ENCODE data around the gene ZNF516. TPM values are rescaled to one million over a fixed set of nuclear protein-coding genes. Genes with fewer than 3 reads are reported as not detected.

Gene ZNF516
- total RNA-seq, 1 donor from 2014 or later, result 21.6 TPM

DNA sequence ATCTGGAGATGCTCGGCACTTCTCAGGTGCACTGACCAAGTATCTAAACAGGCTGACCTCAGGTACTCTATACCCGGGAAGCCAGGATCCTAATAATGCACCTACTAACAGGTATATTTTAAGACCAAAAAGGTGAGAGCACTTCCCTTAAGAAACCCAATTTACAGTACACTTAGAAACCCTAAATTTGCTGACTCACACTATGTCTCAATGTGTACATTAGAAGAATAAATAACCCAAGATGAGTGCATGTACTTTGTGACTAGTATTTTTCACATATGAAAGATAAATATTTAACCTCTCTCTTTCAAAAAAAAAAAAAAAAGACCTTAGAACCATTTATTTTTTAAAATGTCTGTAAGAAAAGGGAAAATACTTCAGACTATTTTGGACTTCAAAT is 118.8 kb downstream of the ZNF516 start:
- intact Hi-C loops (cut with DNase I), result no loop called here

DNA sequence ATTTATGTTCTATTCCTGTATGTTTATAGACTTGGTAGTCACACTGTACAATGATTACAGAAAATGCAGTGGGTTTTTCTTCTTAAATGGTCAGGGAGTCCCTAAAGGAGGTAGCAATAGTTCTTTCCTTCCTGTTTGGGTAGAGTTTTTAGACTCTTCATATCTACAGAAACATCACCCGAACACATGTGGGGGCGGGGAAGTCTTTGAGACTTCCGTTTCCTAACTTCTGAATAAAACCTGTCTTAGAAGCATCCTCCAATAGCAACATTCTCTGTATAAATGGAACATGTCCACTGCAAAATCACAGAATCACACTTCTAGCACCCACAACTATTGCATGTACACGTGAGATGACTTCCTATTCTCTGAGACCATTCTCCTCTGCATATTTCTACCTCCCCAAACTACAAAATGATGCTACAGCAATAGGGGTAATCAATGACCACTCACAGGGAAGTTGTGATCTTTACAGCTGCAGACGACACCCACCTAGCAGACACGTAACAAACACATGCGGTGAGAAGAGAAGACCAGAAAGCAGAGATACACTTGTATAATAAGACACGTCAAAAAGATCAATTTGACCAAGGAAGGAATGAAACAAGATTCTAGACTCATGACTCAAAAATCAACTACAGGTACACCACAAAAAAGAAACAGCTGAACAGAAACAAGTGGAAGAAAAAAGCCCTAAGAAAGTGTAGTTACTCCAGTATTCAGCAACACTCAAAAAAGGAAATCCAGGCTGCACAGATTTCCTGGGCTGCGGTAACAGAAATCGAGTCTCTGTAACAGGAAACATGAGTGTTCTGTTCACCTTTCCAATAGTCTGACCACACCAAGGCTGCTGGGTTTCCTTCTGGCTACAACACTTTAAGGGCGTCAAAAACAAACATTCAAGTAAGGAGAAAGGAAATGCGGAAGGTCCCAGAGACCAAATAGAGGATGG is 120.4 kb downstream of the ZNF516 start:
- intact Hi-C loops (cut with DNase I), result no loop called here
- H3K27me3 ChIP-seq, result no peaks in the 10 kb centered on the region
- H3K4me1 ChIP-seq, result no peaks in the 10 kb centered on the region
- H3K9me3 ChIP-seq, result no peaks in the 10 kb centered on the region
- H3K27ac ChIP-seq, result no peak overlapping the region
- H3K36me3 ChIP-seq, result peaks cover 16 to 41% of the 10 kb centered on the region in 2 donors
- TF ChIP-seq, protein P1, sequence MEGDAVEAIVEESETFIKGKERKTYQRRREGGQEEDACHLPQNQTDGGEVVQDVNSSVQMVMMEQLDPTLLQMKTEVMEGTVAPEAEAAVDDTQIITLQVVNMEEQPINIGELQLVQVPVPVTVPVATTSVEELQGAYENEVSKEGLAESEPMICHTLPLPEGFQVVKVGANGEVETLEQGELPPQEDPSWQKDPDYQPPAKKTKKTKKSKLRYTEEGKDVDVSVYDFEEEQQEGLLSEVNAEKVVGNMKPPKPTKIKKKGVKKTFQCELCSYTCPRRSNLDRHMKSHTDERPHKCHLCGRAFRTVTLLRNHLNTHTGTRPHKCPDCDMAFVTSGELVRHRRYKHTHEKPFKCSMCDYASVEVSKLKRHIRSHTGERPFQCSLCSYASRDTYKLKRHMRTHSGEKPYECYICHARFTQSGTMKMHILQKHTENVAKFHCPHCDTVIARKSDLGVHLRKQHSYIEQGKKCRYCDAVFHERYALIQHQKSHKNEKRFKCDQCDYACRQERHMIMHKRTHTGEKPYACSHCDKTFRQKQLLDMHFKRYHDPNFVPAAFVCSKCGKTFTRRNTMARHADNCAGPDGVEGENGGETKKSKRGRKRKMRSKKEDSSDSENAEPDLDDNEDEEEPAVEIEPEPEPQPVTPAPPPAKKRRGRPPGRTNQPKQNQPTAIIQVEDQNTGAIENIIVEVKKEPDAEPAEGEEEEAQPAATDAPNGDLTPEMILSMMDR (IDR thresholded peaks at IDR 0.05), result no peak
- no peak overlapping the region for H3K4me3 ChIP-seq
- DNase-seq (ENCODE audit: low spot score in 2 of 2), result no peak

More for the DNA sequence above, 118.8 kb downstream of the ZNF516 start:
- no peak for DNase-seq (ENCODE audit: low spot score in 2 of 2)
- Histone ChIP-seq H3K4me1 (no peaks in the 10 kb centered on the region), H3K27me3 (no peaks in the 10 kb centered on the region), H3K27ac (no peak overlapping the region), H3K4me3 (no peak overlapping the region), H3K9me3 (no peaks in the 10 kb centered on the region), H3K36me3 (peaks cover 13 to 29% of the 10 kb centered on the region in 2 donors)
- TF ChIP-seq, protein P1 (IDR thresholded peaks at IDR 0.05), result no peak

DNA sequence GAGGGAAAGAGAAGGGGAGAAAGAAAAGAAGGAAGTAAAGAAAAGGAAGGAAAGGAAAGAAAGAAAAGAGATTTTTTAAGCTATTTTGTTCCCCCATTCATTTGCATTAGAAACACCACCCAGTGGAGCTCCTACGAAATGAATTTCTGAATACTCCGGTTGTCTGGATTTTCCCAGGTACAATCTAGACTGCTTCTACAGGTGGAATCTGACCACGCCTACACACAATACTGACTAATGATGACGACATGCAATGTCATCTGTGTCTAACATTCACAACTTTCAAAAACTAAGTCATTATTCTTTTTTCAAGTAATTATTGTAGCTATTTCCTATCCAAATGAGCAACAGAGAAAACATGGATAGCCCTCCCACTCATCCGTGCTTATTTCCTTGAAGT is 121.7 kb downstream of the ZNF516 start:
- Histone ChIP-seq H3K27me3 (no peaks in the 10 kb centered on the region), H3K4me3 (no peak overlapping the region), H3K9me3 (no peaks in the 10 kb centered on the region), H3K27ac (no peak overlapping the region), H3K4me1 (no peaks in the 10 kb centered on the region), H3K36me3 (peaks cover 8 to 31% of the 10 kb centered on the region in 2 donors)
- intact Hi-C loops (cut with DNase I), result no loop called here
- TF ChIP-seq, protein P1 (IDR thresholded peaks at IDR 0.05), result no peak
- DNase-seq (ENCODE audit: low spot score in 2 of 2), result no peak

DNA sequence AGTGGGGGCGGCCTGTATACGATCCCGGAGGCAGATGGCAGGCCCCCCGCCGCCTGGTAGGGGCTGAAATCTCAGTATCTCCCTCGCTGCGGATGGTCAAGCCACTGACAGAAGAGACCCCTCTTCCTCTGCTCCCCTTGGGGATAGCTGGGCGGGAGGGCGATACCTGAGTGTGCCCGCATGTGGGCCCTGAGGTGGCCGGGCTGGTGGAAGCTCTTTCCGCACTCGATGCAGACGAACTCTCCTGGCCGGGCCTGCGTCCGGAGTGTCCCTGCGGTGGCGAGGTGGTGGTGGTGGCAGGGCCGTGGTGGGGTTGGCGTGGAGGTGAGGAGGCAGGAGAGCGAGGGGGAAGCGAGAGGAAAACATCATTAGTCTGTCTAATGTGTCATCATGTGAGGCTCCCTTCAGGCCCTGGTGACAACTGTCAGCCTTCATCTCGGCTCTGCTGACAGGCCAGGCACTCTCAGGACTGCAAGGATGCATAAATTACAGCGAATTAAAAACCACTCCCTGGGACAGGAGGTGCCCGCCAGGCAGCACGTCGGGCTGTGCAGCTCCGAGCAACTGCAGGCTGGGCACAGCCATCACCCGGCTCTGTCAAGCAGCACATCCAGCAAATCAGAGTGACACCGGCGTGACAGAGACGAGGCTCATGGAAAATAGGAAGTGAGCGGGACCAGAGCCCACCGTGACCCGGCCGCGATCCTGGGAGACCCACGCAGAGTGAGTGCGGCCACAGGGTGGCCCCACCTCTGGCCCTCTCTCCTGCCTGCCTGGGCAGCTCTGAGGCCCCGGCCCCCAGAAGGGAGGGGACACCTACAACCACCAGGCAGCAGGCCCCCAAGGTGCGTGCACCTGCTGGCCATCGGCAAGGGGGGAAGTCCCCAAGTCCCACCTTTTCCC is 123.5 kb downstream of the ZNF516 start:
- intact Hi-C loops (cut with DNase I), result no loop called here
- H3K27me3 ChIP-seq, result no peaks in the 10 kb centered on the region
- H3K9me3 ChIP-seq, result no peaks in the 10 kb centered on the region
- H3K27ac ChIP-seq, result no peak overlapping the region
- H3K4me1 ChIP-seq, result no peaks in the 10 kb centered on the region
- no peak for DNase-seq (ENCODE audit: low spot score in 2 of 2)
- no peak overlapping the region for H3K4me3 ChIP-seq
- TF ChIP-seq, protein P1 (IDR thresholded peaks at IDR 0.05), result no peak
- peaks cover 8 to 27% of the 10 kb centered on the region in 2 donors for H3K36me3 ChIP-seq

DNA sequence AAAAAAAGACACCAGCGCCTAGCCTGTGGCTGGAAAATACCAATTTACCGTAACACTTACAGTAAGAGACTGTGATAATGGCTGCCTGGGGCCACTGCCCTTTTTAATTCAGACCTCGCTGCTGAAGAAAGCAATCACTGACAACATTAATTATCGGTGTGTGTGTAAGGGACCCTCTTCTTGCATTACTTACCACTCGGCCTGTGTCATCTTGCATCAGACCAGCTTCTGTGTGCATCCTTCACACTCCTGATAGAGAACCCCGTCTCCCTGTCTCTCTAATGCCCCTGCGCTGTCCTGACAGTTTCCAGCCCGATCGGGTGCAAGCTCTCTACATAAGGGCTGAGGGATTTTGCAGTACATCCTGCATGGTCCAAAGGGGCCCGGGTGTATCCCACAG is 124.4 kb downstream of the ZNF516 start:
- Histone ChIP-seq H3K36me3 (peaks cover 8 to 27% of the 10 kb centered on the region in 2 donors), H3K9me3 (no peaks in the 10 kb centered on the region), H3K4me1 (no peaks in the 10 kb centered on the region), H3K27ac (no peak overlapping the region), H3K27me3 (no peaks in the 10 kb centered on the region), H3K4me3 (no peak overlapping the region)
- DNase-seq (ENCODE audit: low spot score in 2 of 2), result no peak
- TF ChIP-seq, protein P1 (IDR thresholded peaks at IDR 0.05), result no peak
- intact Hi-C loops (cut with DNase I), result no loop called here

Data from ascending aorta (tissue), 2 donors.